Measurements from ENCODE around the gene FAM9C.

FAM9C gene

DNA sequence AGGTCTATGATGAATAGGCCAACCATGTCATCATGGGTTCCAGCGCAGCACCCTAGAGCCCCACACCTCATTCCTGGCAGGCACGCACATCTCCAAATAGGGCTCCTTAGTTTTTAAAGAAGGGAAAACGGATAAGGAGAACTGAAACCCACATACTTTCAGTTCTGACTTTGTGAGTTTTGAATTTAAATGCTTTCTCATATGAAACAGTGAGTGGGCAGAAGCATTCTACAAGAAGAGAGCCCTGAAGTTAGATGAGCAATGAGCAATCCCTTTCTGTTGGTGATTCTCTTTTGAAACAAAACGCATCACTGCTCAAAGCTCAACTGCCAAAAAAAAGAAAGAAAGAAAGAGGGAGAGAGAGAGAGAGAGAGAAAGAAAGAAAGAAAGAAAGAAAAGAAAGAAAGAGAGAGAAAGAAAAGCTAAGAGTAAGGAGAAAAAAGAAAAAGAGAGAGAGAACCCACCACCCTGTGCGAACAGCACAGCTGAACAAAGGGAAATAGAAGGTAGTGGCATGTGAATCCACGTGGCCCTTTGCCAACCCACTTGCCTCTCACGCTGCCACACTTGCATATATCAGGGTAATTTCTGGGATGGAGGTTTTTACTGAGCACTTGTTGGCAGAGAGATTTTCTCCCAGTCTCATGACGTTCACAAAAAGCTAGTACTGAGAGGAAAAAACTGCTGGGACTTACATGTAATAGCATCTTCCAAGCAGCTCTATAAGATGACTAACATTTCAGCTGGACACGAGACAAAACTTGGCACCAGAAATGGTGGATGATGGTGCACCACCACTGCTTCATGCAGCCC lies 38.6 kb downstream of the FAM9C start:
- no peak for DNase-seq

- DNase-seq, result peak in 1 of 2 donors; percentile 34
These were observed 42.3 kb downstream of the FAM9C start for GRCh38 chrX:13001961-13002671.

DNA sequence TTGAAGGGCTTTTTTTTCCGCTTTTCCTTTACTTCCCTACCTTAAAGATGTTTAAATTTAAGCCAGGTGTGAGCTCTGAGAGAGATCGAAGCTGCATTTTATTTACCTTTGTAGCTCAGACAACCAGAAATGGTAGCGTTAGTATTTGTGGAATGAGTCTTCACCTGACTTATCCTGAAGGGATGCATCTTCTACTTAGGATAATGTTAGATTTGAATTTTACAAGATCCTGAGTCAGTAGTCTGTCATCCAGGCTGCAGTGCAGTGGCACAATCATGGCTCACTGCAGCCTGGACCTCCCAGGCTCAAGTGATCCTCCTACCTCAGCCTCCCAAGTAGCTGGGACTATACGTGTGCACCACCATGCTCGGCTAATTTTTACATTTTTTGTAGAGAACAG lies 43.3 kb downstream of the FAM9C start:
- DNase-seq, result no peak

- DNase-seq, result peak; percentile 50 to 55
These were observed 44.1 kb downstream of the FAM9C start for GRCh38 chrX:13000301-13000811.

GRCh38 chrX:12999422-12999821 lies 45.0 kb downstream of the FAM9C start:
- DNase-seq, result peak; percentile 48 to 60

DNA sequence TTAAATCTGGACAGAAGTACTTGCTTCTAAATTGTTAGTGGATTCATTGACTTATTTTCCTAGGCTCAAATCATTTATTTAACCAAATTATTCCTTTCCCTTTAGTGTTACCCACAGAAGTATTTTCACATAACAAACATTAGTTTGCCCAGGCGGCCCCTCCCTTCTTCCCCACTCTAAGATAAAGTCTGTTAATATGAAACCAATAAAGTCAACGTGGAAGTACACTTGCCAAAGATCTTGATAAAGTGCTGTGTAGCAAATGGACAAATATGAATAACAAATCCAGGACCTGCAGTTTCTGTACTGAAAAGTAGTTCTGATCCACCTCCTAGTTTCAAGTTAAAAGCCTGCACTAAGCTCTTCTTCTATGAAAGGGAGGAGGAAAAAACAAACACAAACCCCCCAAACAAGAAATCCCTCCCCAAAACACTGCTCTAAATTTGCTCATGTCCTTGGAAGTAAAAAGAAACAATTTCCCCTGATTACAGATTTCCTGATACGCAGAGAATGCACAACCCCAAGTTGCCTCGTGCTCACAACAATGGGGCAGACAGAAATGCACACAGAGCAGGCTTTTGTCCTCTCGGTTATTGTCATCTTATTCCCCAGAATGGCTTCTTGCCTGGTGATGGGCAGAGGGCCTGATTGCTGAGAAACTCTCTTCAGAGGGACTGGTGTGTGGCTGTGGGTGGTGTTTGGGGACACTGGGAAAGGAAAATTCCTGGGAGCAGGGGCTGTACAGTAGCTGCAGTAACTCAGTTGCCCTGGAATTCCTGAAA lies 46.3 kb downstream of the FAM9C start:
- peak in 1 of 2 donors; percentile 18 for DNase-seq

DNA sequence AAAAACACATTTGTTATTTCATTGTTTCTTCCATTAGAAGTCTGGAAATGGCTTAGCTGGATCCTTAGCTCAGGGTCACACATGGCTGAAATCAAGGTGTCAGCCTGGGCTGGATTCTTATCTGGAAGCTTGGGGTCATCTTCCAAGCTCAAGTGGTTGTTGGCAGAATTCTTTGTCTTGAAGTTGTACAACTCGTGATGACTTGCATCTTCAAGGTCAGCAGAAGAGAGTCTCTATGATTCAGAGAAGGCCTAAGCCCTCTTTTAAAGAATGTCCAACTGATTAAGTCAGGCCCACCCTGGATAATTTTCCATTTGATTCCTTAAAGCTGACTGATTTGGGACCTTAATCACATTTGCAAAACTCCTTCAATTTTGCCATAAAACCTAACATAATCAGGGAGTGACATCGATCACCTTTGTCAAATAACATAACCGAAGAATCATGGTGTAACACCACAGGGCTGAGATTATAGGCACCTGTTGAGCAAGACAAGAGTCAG lies 47.4 kb downstream of the FAM9C start:
- DNase-seq, result no peak

GRCh38 chrX:12994321-12994720 lies 50.1 kb downstream of the FAM9C start:
- no peak for DNase-seq

DNA sequence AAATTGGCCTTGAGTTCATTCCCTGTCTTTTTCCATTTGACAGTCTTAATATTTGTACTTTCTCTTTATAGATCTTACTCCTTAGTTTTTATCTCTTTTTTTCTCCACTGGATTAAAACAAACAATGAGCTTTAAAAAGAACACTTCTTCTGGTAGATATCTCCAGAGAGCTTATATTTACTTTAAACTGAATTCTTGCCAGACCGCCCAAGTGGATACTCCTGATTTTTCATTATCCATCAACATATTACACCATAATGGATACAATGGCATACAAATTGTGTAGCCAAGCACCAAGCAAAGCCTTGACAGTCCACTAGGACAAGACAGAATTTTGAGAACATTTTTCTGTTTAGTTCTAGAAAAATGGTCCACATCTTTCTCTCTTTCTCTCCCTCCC lies 50.6 kb downstream of the FAM9C start:
- DNase-seq, result no peak

DNA sequence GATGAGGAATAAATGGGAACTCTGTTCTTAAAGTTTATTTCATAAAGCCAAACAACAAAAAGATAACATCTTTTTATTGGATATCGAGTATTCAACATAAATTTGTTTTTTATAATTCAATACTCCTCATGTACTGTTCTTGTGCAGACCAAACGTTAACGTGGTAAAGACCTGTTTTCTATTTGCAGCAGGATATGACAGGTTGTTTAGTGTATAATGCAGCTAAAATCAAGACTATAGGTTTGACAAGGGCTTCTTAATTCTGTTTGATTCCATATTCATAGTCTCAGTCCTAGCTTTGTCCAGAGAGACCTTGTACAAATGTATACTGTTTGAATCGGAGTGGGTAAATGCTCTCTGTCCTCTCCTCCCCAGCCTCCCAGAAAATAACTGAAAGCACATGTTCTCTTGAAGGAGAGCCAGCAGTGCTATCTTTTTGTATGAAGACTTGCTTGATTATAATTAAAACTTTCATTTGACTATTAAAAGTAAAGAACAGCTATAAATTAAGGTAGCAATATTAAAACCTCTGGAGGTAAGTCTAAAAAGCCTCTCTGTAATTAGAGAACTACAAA lies 51.8 kb downstream of the FAM9C start:
- no peak for DNase-seq

- DNase-seq, result no peak
These were observed 52.8 kb downstream of the FAM9C start for GRCh38 chrX:12991575-12991974.

DNA sequence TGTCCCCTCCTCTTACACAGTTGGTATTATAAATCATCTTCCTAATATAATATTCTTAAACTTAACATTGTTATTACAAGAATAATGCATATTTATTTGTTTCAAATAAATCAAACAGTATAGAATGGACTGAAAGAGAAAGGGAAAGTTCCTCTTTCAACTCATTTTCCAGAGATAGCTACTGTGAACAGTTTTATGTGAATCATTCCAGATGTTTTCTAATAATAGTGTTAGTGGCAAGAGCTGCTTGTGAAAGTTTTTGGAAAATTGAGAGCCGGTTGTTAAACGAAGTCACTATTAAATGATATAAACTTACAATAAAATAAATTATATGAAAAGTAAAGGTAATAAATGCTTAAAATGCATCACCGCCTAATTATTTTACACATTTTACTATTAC lies 55.0 kb downstream of the FAM9C start:
- DNase-seq, result no peak

DNA sequence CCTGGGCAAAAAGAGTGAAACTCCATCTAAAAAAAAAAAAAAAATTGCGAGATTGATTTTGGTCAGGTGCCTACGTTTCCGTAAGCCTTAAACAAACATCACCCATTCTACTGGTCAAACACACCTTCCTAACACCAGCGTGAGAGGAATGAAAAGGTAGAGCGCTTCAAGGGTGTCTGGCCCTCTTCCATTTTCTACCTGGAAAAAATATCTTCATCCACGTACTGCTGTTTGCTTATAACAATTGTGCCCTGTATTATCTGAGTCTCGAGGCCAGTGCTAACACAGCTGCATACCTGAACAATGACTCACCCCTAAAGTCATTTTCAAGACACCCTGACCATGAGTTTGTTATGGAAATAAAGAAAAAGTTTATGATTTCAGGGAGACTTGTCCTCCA lies 55.6 kb downstream of the FAM9C start:
- DNase-seq, result no peak

DNA sequence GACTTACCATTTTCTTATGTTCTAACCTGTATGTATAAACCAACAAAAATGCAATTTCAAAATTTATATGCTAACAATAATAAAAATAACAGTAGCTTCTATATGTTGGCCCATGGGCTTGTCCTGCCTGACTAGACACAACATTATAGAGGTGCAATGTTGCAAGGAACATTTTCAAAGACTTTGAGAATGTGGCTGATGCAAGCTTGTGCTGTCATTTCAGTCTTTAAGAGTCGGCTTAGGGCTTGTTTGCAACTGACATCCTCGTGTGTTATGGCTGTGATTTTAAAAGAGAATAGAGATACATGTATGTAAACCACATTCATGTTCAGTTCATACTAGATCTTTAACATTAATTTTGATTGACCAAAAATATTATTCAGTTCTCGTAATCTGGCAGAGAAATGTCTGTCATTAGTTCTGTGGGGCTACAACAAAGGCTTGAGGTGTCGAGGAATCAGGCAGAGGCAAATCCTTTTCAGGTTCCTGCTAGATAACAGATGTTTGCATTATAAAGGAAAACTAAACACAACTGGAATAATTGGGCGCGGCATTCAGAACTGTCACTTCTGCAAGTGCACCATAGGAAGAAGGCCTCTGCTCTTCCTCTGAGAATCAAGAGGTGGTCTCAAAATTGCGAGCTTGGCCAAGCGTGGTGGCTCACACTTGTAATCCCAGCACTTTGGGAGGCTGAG lies 56.4 kb downstream of the FAM9C start:
- DNase-seq, result no peak

DNA sequence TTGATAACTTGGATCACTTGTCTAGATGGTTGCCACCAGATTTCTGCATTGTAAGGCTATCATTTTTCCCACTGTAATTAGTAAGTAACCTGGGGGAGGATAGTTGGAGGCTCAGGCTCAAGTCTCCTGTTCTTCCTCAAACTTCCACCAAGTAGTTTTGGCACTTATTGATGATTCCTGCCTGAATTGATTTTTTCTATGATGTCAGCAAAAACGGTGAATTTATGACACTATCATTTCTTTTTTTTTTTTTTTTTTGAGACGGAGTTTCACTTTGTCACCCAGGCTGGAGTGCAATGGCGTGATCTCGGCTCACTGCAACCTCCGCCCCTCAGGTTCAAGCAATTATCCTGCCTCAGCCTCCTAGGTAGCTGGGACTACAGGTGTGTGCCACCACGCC lies 57.1 kb downstream of the FAM9C start:
- no peak for DNase-seq

DNA sequence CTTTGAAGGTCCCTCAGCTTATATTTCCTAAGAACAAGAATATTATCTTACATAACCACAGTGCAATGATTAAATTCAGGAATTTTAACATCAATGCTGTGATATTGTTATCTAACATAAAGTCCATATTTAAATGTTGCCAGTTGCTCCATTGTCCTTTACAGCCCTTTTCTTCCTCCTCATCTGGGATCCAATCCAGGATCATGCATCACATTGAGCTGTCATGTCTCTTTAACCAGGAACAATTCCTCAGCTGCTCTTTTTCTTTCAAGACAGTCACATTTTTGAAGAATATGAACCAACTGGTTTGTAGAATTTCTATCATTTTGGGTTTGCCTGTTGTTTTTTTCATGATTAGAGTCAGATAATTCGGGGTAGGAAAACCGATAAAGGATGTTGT lies 57.5 kb downstream of the FAM9C start:
- DNase-seq, result no peak

DNA sequence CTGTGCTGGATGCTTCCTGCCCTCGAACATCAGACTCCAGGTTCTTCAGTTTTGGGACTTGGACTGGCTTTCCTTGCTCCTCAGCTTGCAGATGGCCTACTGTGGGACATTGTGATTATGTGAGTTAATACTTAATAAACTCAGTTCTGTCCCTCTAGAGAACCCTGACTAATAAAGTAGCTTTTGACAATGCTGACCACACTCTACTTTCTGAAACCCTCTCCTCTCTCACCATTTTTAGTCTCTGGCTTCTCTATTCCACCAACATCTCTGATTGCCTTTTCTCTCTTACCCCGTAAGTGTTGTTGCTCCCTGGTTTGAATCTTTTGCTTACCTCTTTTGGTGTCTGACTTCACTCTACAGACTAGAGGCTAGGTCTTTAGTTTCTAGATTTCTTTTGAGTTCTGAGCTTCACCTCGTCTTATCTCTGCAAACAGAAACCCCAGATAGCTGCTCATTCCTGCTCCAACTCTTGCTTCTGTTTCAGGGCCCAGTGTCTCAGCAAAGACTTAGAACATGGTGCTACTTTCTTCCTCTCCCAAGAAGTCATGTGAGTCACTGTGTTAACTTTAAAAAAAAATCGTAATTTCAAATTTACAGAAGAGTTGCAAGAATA lies 58.1 kb downstream of the FAM9C start:
- DNase-seq, result no peak
